Esophagus muscularis mucosa (tissue), 4 donors: ENCODE measurements around the gene GIPC3. TPM values are rescaled to one million over a fixed set of nuclear protein-coding genes. Genes with fewer than 3 reads are reported as not detected.

Experiments used
- DNase-seq: peaks from one replicate; pipeline ENCODE4 v3.0.0-alpha.2; 2017; ENCODE audit errors: extremely low spot score
- H3K27ac ChIP-seq, 4 donors: fragments of 200-600 bp; sonication (generic); replicated peaks in 1 of 4; 1 replicate in 3 of 4; 2 replicates in 1 of 4; pipeline ENCODE4 v1.5.1; 2016 to 2019; ENCODE audit warnings: mild to moderate bottlenecking in 1 of 4
- H3K27me3 ChIP-seq, 4 donors: fragments of 200-600 bp; sonication (generic); one replicate each; pipeline versions ENCODE4 v1.5.1 to v1.6.0; 2016 to 2019
- H3K36me3 ChIP-seq, 4 donors: fragments of 200-600 bp; sonication (generic); one replicate each; pipeline ENCODE4 v1.5.1; 2016 to 2019
- H3K4me1 ChIP-seq, 4 donors: fragments of 200-600 bp; sonication (generic); one replicate each; pipeline ENCODE4 v1.5.1; 2016 to 2019
- H3K4me3 ChIP-seq, 4 donors: fragments of 200-600 bp; sonication (generic); 1 replicate in 2 of 4; 2 replicates in 2 of 4; pipeline ENCODE4 v1.5.1; 2016 to 2019; ENCODE audit warnings: mild to moderate bottlenecking in 4 of 4, moderate library complexity in 1 of 4
- H3K9me3 ChIP-seq, 4 donors: fragments of 200-600 bp; sonication (generic); 1 replicate in 3 of 4; 2 replicates in 1 of 4; pipeline ENCODE4 v1.5.1; 2016 to 2019
- CTCF ChIP-seq, 3 experiments: fragments of 200-600 bp in 2 of 3; fragments of 450-650 bp in 1 of 3; sonication (generic) in 2 of 3; IDR thresholded peaks; one replicate each; pipeline ENCODE4 v1.5.1; 2017 to 2019; ENCODE audit warnings: antibody characterized with exemption in 3 of 3, mild to moderate bottlenecking in 2 of 3, moderate library complexity in 1 of 3
- EP300 ChIP-seq: sonication (generic); formaldehyde crosslinking; IDR thresholded peaks from one replicate; pipeline ENCODE4 v1.6.1; 2017; ENCODE audit warnings: antibody characterized with exemption
- POLR2A ChIP-seq: fragments of 450-650 bp; IDR thresholded peaks from one replicate; pipeline ENCODE4 v1.6.1; 2017; ENCODE audit warnings: antibody characterized with exemption, moderate library complexity, mild to moderate bottlenecking, low read depth
- POLR2AphosphoS5 ChIP-seq, 2 donors: sonication (generic); formaldehyde crosslinking; IDR thresholded peaks; one replicate each; pipeline ENCODE4 v1.6.1; 2017; ENCODE audit warnings: antibody characterized with exemption in 2 of 2
- WGBS: methylation state at CpG from one replicate; pipeline ENCODE4 v1.1.5; 2018; 5-methylcytosine and 5-hydroxymethylcytosine counted together
- intact Hi-C: fragments of 100-400 bp; cut with DNase I; formaldehyde crosslinking; loops from one replicate; pipeline ENCODE4 v1.15.1; 2023
- total RNA-seq, 4 donors: library from RNA; depleted of rRNA; stranded (reverse); fragments of >200 nt; gene quantifications; one replicate each; pipeline versions ENCODE4 v1.1.0 to v1.2.1, GENCODE V29; 2016

The GIPC3 gene
- total RNA-seq, 4 donors from 2014 or later: 4.1 to 17.5 (median 4.9) TPM

DNA sequence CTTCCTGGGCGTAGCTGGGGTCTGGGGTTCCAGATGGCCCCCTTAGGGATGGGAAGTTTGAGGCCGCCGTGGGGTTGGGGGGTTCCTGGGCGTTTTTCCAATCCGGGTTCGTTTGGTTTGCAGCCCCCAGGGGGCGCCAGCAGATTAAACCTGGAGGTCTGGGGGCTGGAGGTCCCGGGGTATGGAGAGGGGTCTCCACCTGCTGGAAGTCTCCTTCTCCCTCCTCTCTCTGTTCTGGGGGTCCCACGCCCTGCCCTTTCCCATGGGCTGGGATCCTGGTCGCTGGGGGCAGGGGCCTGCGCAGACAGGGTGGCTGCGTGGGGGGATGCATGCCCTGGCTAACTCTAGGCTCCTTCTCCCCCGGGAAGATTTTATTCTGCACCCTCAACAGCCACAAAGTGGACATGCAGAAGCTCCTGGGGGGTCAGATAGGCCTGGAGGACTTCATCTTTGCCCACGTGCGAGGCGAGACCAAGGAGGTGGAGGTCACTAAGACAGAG lies 899 bp downstream of the GIPC3 start:
- peak overlapping the region; percentile 61 to 84 (median 66) for H3K27ac ChIP-seq
- peak; percentile 55 to 64 (median 59) for TF ChIP-seq CTCF (IDR thresholded peaks at IDR 0.05)
- TF ChIP-seq EP300: no peak
- WGBS: 60% methylated on average over 4 of the region's 16 CpGs
- DNase-seq: no peak
- intact Hi-C loops: no loop called here
- H3K36me3 ChIP-seq: peaks cover 0 to 4% (median 0%) of the 10 kb centered on the region in 4 donors
- H3K27me3 ChIP-seq: peaks cover 0 to 15% (median 0%) of the 10 kb centered on the region in 4 donors
- peak overlapping the region; percentile 51 to 60 (median 54) for H3K4me3 ChIP-seq
- peaks cover 14 to 27% (median 26%) of the 10 kb centered on the region in 4 donors for H3K4me1 ChIP-seq
- H3K9me3 ChIP-seq: no peaks in the 10 kb centered on the region

DNA sequence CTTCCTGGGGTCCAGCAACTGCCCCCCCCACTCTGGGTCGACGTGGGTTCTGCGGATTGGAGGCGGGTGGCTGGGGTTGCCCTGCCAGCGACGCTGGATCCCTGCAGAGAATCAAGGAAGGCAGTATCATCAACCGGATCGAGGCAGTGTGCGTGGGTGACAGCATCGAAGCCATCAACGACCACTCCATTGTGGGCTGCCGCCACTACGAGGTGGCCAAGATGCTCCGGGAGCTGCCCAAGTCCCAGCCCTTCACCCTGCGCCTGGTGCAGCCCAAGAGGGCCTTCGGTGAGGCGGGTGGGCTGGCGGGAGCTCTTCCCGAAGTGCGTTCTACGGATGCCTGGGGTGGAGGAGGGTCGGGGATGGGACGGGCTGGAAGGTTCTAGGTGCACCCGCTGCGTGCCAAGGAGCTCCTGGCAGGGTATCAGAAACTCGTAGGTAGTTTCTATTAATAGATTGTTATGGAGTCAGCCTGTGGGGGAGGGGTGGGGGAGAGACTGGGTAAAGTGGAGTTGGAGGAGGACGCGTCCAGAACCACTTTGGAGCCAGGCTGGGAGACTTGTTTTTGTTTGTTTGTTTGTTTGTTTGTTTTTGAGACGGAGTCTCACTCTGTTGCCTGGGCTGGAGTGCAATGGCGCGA lies 1.5 kb downstream of the GIPC3 start:
- peaks cover 14 to 27% (median 26%) of the 10 kb centered on the region in 4 donors for H3K4me1 ChIP-seq
- H3K36me3 ChIP-seq: peaks cover 0 to 4% (median 0%) of the 10 kb centered on the region in 4 donors
- WGBS: 62% methylated on average over 17 of the region's 31 CpGs
- peak overlapping the region; percentile 15 to 55 (median 20) for H3K4me3 ChIP-seq
- intact Hi-C loops: loop anchor here (1.0 kb wide), 1 partner anchor 31 kb away; no protein-coding TSS in a partner anchor
- TF ChIP-seq EP300 (no peak), POLR2AphosphoS5 (IDR thresholded peaks at IDR 0.05) (peak; percentile 12 to 24)
- H3K27ac ChIP-seq: peak overlapping the region; percentile 61 to 84 (median 66)
- peaks cover 0 to 15% (median 0%) of the 10 kb centered on the region in 4 donors for H3K27me3 ChIP-seq
- H3K9me3 ChIP-seq: no peaks in the 10 kb centered on the region
- DNase-seq: no peak

GRCh38 chr19:3589439-3589838 lies 4.2 kb downstream of the GIPC3 start:
- Histone ChIP-seq H3K27me3 (peaks cover 0 to 15% (median 0%) of the 10 kb centered on the region in 4 donors), H3K4me1 (peaks cover 21 to 27% (median 26%) of the 10 kb centered on the region in 4 donors), H3K36me3 (peaks cover 0 to 4% (median 0%) of the 10 kb centered on the region in 4 donors), H3K4me3 (no peak overlapping the region), H3K9me3 (no peaks in the 10 kb centered on the region), H3K27ac (no peak overlapping the region)
- intact Hi-C loops: no loop called here
- TF ChIP-seq POLR2AphosphoS5 (IDR thresholded peaks at IDR 0.05) (no peak), CTCF (IDR thresholded peaks at IDR 0.05) (no peak), POLR2A (no peak), EP300 (no peak)
- 96% methylated on average over 8 of the region's 11 CpGs for WGBS
- no peak for DNase-seq

DNA sequence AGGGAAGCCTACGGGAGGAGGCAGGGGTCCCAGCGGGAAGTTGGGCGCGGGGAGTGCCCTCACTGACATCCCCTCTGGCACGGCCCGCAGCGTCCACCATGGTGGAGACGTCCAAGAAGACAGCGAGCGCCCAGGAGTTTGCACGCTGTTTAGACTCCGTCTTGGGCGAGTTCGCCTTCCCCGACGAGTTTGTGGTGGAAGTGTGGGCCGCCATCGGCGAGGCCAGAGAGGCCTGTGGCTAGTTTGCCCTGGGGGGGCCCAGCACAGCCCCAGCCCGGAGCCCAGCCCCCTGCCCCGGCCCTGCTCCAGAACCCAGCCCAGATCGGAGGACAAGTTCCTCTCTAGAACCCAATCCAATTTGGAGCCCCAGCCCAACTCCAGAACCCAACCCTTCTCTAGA lies 4.7 kb downstream of the GIPC3 start:
- WGBS: 91% methylated on average over 17 of the region's 22 CpGs
- Histone ChIP-seq H3K9me3 (no peaks in the 10 kb centered on the region), H3K27me3 (peaks cover 0 to 15% (median 0%) of the 10 kb centered on the region in 4 donors), H3K4me1 (peaks cover 21 to 25% (median 25%) of the 10 kb centered on the region in 4 donors), H3K4me3 (no peak overlapping the region), H3K36me3 (peaks cover 0 to 4% (median 0%) of the 10 kb centered on the region in 4 donors), H3K27ac (no peak overlapping the region)
- intact Hi-C loops: no loop called here
- TF ChIP-seq EP300: no peak
- DNase-seq: no peak

DNA sequence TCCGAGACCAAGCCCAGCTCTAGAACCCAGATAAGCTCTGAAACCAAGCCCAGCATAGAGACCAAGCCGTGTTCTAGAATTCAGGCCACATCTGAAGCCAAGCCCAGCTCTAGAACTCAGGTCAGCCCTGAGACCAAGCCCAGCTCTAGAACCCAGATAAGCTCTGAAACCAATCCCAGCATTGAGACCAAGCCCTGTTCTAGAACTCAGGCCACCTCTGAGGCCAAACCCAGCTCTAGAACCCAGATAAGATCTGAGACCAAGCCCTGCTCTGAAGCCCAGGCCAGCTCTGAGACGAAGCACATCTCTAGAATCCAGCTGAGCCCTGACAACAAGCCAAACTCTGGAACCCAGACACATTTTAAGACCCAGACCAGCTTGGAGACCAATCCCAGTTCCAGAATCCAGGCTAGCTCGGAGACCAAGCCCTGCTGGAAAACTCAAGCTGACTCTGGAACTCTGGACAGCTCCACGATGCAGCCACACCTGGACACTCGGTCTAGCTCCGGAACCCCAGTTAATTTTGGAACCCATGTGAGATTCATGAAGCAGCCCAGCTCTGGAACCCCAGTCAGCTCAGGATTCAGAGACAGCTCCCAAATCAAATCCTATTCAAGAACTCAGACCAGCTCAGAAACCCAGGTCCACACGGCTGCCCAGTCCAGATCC lies 5.8 kb downstream of the GIPC3 start:
- Histone ChIP-seq H3K4me1 (peaks cover 13 to 14% (median 13%) of the 10 kb centered on the region in 4 donors), H3K36me3 (peaks cover 0 to 14% (median 3%) of the 10 kb centered on the region in 4 donors), H3K27ac (no peak overlapping the region), H3K4me3 (no peak overlapping the region), H3K27me3 (peaks cover 0 to 5% (median 0%) of the 10 kb centered on the region in 4 donors), H3K9me3 (no peaks in the 10 kb centered on the region)
- intact Hi-C loops: no loop called here
- DNase-seq: no peak
- 88% methylated on average over 3 of the region's 8 CpGs for WGBS
- TF ChIP-seq POLR2AphosphoS5 (IDR thresholded peaks at IDR 0.05): no peak
- no peak for TF ChIP-seq EP300
- TF ChIP-seq POLR2A: no peak
- TF ChIP-seq CTCF (IDR thresholded peaks at IDR 0.05): no peak
